Inferior parietal cortex (tissue), 1 donor: ENCODE data around the gene ARHGAP25.
A peak's percentile ranks its signal among the peaks of the same experiment; 100 is the strongest.
"Not testable (repeated sequence)": the region's sequence is repeated elsewhere in the genome, so short reads cannot be mapped to it uniquely, and the experiment has no call there.

ENCODE experiments used
- DNase-seq: peaks from one replicate; pipeline ENCODE4 v3.0.0-alpha.2; 2016; ENCODE audit errors: extremely low spot score

ARHGAP25 gene

GRCh38 chr2:68796295-68796905 lies 61.8 kb downstream of the ARHGAP25 start:
- no peak for DNase-seq

GRCh38 chr2:68798569-68798968 lies 64.0 kb downstream of the ARHGAP25 start:
- DNase-seq, result no peak

GRCh38 chr2:68799140-68800026 lies 64.8 kb downstream of the ARHGAP25 start:
- DNase-seq, result no peak

- no peak for DNase-seq
These were observed 65.4 kb downstream of the ARHGAP25 start for GRCh38 chr2:68800027-68800401.

- DNase-seq, result no peak
These were observed 65.9 kb downstream of the ARHGAP25 start for GRCh38 chr2:68800517-68800916.

- DNase-seq, result not testable (repeated sequence)
These were observed 67.5 kb downstream of the ARHGAP25 start for GRCh38 chr2:68802161-68802560.

- DNase-seq, result no peak
These were observed 70.4 kb downstream of the ARHGAP25 start for GRCh38 chr2:68805025-68805424.

GRCh38 chr2:68806511-68807109 lies 72.0 kb downstream of the ARHGAP25 start:
- no peak for DNase-seq

GRCh38 chr2:68807821-68808266 lies 73.2 kb downstream of the ARHGAP25 start:
- DNase-seq, result no peak

GRCh38 chr2:68809324-68810240 lies 75.0 kb downstream of the ARHGAP25 start:
- DNase-seq, result no peak

GRCh38 chr2:68811364-68811763 lies 76.8 kb downstream of the ARHGAP25 start:
- no peak for DNase-seq

GRCh38 chr2:68812251-68812650 lies 77.6 kb downstream of the ARHGAP25 start:
- no peak for DNase-seq

GRCh38 chr2:68813596-68813995 lies 79.0 kb downstream of the ARHGAP25 start:
- DNase-seq, result no peak

GRCh38 chr2:68817306-68817705 lies 82.7 kb downstream of the ARHGAP25 start:
- no peak for DNase-seq

- no peak for DNase-seq
These were observed 84.9 kb downstream of the ARHGAP25 start for GRCh38 chr2:68819556-68819955.

GRCh38 chr2:68822207-68822872 lies 87.7 kb downstream of the ARHGAP25 start:
- DNase-seq, result no peak

- DNase-seq, result no peak
These were observed 90.2 kb downstream of the ARHGAP25 start for GRCh38 chr2:68824831-68825230.

GRCh38 chr2:68825866-68826265 lies 91.3 kb downstream of the ARHGAP25 start:
- DNase-seq, result no peak

GRCh38 chr2:68827666-68828065 lies 93.1 kb downstream of the ARHGAP25 start:
- no peak for DNase-seq

- DNase-seq, result peak; percentile 84
These were observed 94.5 kb downstream of the ARHGAP25 start for GRCh38 chr2:68828887-68829708.
